Transverse colon (tissue), 4 donors: Measurements from ENCODE around the gene CDC14B. TPM values are rescaled to one million over a fixed set of nuclear protein-coding genes. Genes with fewer than 3 reads are reported as not detected.
"Not testable (repeated sequence)": the region's sequence is repeated elsewhere in the genome, so short reads cannot be mapped to it uniquely, and the experiment has no call there.

Source experiments
- DNase-seq: peaks from one replicate; pipeline ENCODE4 v3.0.0-alpha.2; 2019
- H3K27ac ChIP-seq, 4 donors: fragments of 200-600 bp; sonication (generic); 2 replicates each; pipeline ENCODE4 v1.5.1; 2016 to 2018; ENCODE audit warnings: inconsistent platforms in 4 of 4
- H3K27me3 ChIP-seq: fragments of 200-600 bp; sonication (generic); 2 replicates; pipeline ENCODE4 v1.5.1; 2017; ENCODE audit warnings: inconsistent platforms
- H3K36me3 ChIP-seq, 4 donors: fragments of 200-600 bp; sonication (generic); 2 replicates each; pipeline ENCODE4 v1.5.1; 2017 to 2019; ENCODE audit warnings: inconsistent platforms in 4 of 4
- H3K4me1 ChIP-seq, 4 donors: fragments of 200-600 bp; sonication (generic); 2 replicates each; pipeline ENCODE4 v1.5.1; 2017 to 2020; ENCODE audit warnings: inconsistent platforms in 4 of 4
- H3K4me3 ChIP-seq, 4 donors: fragments of 200-600 bp; sonication (generic); 1 replicate in 1 of 4; 2 replicates in 3 of 4; pipeline versions ENCODE4 v1.5.1 to v1.6.1; 2017 to 2019; ENCODE audit warnings: inconsistent platforms in 4 of 4
- H3K9me3 ChIP-seq, 2 donors: fragments of 200-600 bp; sonication (generic); 2 replicates each; pipeline ENCODE4 v1.5.1; 2017 to 2019; ENCODE audit warnings: inconsistent platforms in 2 of 2
- EP300 ChIP-seq: sonication (generic); formaldehyde crosslinking; IDR thresholded peaks from one replicate; pipeline ENCODE4 v1.6.1; 2017; ENCODE audit warnings: antibody characterized with exemption, low read depth
- POLR2A ChIP-seq: fragments of 450-650 bp; IDR thresholded peaks from one replicate; pipeline ENCODE4 v1.6.1; 2016; ENCODE audit warnings: antibody characterized with exemption, mild to moderate bottlenecking, moderate library complexity
- POLR2AphosphoS5 ChIP-seq, 3 donors: sonication (generic); formaldehyde crosslinking; IDR thresholded peaks; one replicate each; pipeline ENCODE4 v1.6.1; 2016; ENCODE audit warnings: antibody characterized with exemption in 3 of 3
- WGBS, 2 donors: methylation state at CpG; one replicate each; pipeline ENCODE4 v1.1.5; 2018; ENCODE audit warnings: low coverage in 1 of 2; 5-methylcytosine and 5-hydroxymethylcytosine counted together
- in situ Hi-C, 4 donors: fragments of 200-750 bp; cut with MboI; loops; one replicate each; pipeline versions ENCODE4 v1.15.0 to v1.15.1; 2017; ENCODE audit warnings: low sequenced_read_pairs in 3 of 4, low pct_ligation_motif_present in 1 of 4, low pct_unique_long_range_greater_than_20kb in 1 of 4
- intact Hi-C: fragments of 100-400 bp; cut with DNase I; formaldehyde crosslinking; loops from one replicate; pipeline ENCODE4 v1.15.1; 2023; ENCODE audit warnings: low total_unique reads
- total RNA-seq, 4 donors: library from RNA; depleted of rRNA; stranded (reverse); fragments of >200 nt; gene quantifications; one replicate each; pipeline ENCODE4 v1.1.0, GENCODE V29; 2016
- TF ChIP-seq, protein P1 (sequence below), 5 experiments: fragments of 200-600 bp in 3 of 5; fragments of 450-650 bp in 2 of 5; sonication (generic) in 3 of 5; IDR thresholded peaks; 1 replicate in 2 of 5; 2 replicates in 3 of 5; pipeline ENCODE4 v1.5.1; 2016 to 2017; ENCODE audit warnings: antibody characterized with exemption in 5 of 5, inconsistent platforms in 3 of 5, mild to moderate bottlenecking in 2 of 5, moderate library complexity in 1 of 5

Gene CDC14B
- total RNA-seq, 4 donors from 2014 or later, result 18.0 to 22.3 (median 20.9) TPM

DNA sequence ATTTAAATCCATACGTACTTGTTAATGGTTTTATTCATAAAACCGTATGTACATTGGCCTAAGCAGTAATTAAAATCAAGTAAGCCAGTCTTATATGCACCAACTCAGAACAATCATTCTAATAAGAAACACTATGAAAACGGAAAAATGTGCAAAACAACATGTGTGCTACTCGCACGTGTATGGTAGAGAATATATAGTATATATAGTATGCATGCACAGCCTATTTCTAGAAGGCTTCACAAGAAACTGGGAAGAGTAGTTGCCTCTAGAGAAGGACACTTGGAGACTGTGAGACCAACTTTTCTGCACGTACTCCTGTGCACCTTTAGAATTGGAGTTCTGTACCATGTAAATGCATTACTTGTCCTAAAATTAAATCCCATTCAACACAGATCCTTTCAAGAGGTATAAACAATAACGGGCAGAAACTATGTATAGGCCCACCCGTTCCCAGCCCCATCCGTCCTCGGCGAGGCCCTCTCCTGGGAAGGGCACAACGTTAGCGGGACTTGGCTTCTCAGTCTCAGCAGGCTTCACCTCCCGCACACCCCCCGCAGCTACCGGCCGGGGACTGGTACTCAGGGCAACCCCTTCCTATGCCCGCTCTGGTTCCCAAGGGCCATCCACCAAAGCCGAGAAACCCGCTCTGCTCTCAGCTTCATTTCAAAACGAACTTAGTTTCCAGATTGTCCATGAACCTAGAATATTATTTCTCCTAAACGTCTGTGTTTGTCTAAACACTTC is 2.0 kb downstream of the CDC14B start:
- in situ Hi-C loops, result no loop called here
- intact Hi-C loops, result loop anchor here (10.0 kb wide), 1 partner anchor 163 kb away; the partner anchor contains the start of gene HABP4
- Histone ChIP-seq H3K4me1 (peaks cover 0 to 21% (median 11%) of the 10 kb centered on the region in 4 donors), H3K36me3 (no peaks in the 10 kb centered on the region), H3K9me3 (no peaks in the 10 kb centered on the region), H3K27me3 (peaks cover 6% of the 10 kb centered on the region), H3K4me3 (no peak overlapping the region), H3K27ac (peak overlapping the region; percentile 12 to 81 (median 76))
- TF ChIP-seq, protein P1, sequence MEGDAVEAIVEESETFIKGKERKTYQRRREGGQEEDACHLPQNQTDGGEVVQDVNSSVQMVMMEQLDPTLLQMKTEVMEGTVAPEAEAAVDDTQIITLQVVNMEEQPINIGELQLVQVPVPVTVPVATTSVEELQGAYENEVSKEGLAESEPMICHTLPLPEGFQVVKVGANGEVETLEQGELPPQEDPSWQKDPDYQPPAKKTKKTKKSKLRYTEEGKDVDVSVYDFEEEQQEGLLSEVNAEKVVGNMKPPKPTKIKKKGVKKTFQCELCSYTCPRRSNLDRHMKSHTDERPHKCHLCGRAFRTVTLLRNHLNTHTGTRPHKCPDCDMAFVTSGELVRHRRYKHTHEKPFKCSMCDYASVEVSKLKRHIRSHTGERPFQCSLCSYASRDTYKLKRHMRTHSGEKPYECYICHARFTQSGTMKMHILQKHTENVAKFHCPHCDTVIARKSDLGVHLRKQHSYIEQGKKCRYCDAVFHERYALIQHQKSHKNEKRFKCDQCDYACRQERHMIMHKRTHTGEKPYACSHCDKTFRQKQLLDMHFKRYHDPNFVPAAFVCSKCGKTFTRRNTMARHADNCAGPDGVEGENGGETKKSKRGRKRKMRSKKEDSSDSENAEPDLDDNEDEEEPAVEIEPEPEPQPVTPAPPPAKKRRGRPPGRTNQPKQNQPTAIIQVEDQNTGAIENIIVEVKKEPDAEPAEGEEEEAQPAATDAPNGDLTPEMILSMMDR (IDR thresholded peaks at IDR 0.05), result no peak
- TF ChIP-seq POLR2A (no peak), POLR2AphosphoS5 (IDR thresholded peaks at IDR 0.05) (no peak), EP300 (no peak)
- no peak for DNase-seq
- 84% methylated on average over 14 to 22 of the region's 22 CpGs for WGBS, 2 donors

- Histone ChIP-seq H3K9me3 (no peaks in the 10 kb centered on the region), H3K4me3 (no peak overlapping the region), H3K27me3 (peaks cover 6% of the 10 kb centered on the region), H3K4me1 (peaks cover 0 to 27% (median 11%) of the 10 kb centered on the region in 4 donors), H3K36me3 (no peaks in the 10 kb centered on the region), H3K27ac (no peak overlapping the region)
- intact Hi-C loops, result loop anchor here (10.0 kb wide), 1 partner anchor 162 kb away; the partner anchor contains the start of gene HABP4
- 87 to 88% methylated on average over 7 of the region's 7 CpGs for WGBS, 2 donors
- no peak for TF ChIP-seq EP300
- TF ChIP-seq, protein P1 (IDR thresholded peaks at IDR 0.05), result no peak
- no peak for TF ChIP-seq POLR2AphosphoS5 (IDR thresholded peaks at IDR 0.05)
- TF ChIP-seq POLR2A, result no peak
- no peak for DNase-seq
- in situ Hi-C loops, result no loop called here
Observed at GRCh38 chr9:96616817-96617438, 2.7 kb downstream of the CDC14B start.

- in situ Hi-C loops, result no loop called here
- TF ChIP-seq POLR2A (no peak), EP300 (no peak), POLR2AphosphoS5 (IDR thresholded peaks at IDR 0.05) (no peak)
- TF ChIP-seq, protein P1 (IDR thresholded peaks at IDR 0.05), result no peak
- intact Hi-C loops, result loop anchor here (10.0 kb wide), 1 partner anchor 161 kb away; the partner anchor contains the start of gene HABP4
Observed at GRCh38 chr9:96615411-96615810, 4.2 kb downstream of the CDC14B start.

GRCh38 chr9:96614664-96615063 is 5.0 kb downstream of the CDC14B start:
- H3K4me3 ChIP-seq, in situ Hi-C loops, DNase-seq, H3K36me3 ChIP-seq, H3K27me3 ChIP-seq, H3K9me3 ChIP-seq: not testable (repeated sequence)
- peak overlapping the region in 1 of 4 donors; percentile 8 for H3K27ac ChIP-seq
- H3K4me1 ChIP-seq, result peaks cover 0 to 24% (median 13%) of the 10 kb centered on the region in 4 donors
- WGBS, 2 donors, result 79 to 87% methylated on average over 3 to 4 of the region's 4 CpGs
- intact Hi-C loops, result loop anchor here (10.0 kb wide), 1 partner anchor 160 kb away; the partner anchor contains the start of gene HABP4

More at GRCh38 chr9:96615411-96615810, 4.2 kb downstream of the CDC14B start:
- Histone ChIP-seq H3K4me3 (no peak overlapping the region), H3K27me3 (peaks cover 6% of the 10 kb centered on the region), H3K9me3 (no peaks in the 10 kb centered on the region), H3K27ac (no peak overlapping the region), H3K4me1 (peaks cover 0 to 31% (median 13%) of the 10 kb centered on the region in 4 donors), H3K36me3 (no peaks in the 10 kb centered on the region)
- no peak for DNase-seq
- 87 to 88% methylated on average over 6 of the region's 6 CpGs for WGBS, 2 donors
